NCI-H2029 treated with DMSO at 0.1 percent for 48 hours (cell line): ENCODE data around the gene GNPNAT1.

ENCODE experiments used
- DNase-seq: peaks from one replicate; lab custom pipeline; 2025; lab: John Stamatoyannopoulos, UW

The GNPNAT1 gene

GRCh38 chr14:52791223-52792096 is at the start of gene GNPNAT1:
GNPNAT1 (minus strand) TSS chr14:52791607; CDS start chr14:52784650, 6,957 bp downstream.
- peak; percentile 86 for DNase-seq

GRCh38 chr14:52840877-52841276 is 49.5 kb upstream of the GNPNAT1 start:
- no peak for DNase-seq

DNA sequence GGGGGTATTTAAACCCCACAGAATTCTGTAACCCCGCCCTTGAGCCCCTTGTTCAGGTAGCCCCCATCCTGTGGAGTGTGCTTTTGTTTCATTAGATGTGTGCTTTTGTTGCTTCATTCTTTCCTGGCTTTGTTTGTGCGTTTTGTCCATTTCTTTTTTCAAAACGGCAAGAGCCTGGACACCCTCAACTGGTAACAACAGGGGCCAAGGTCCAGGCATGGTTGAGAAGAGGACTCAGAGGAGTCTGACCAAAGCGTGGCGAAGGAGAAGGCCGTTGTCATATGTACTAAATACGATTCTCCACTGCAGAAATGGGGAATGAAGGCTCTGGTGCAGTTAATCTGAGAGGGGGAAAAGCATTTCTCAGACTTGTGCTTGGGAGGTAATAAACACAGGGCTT is 46.0 kb upstream of the GNPNAT1 start:
- no peak for DNase-seq

GRCh38 chr14:52836063-52836462 is 44.7 kb upstream of the GNPNAT1 start:
- DNase-seq = no peak

- DNase-seq = peak; percentile 62
Measured at GRCh38 chr14:52835122-52835903, 43.9 kb upstream of the GNPNAT1 start.

DNA sequence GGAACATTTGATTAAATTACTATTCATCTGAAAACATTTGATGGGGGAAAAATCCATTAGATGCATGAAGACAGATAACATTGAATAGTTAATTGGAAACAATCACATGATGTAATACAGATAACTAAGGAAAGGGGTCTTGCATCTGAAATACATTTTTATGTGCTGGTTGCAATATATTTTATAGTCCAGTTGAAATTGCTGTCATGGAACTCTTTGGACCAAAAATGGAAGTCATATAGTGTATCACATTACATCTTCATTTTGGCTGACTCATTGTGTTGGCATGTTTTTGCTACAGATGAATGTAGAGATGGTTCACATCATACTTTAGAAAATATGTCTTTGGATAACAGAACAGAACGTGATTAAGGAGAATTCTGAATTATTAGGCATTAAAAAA is 43.0 kb upstream of the GNPNAT1 start:
- DNase-seq = no peak

- no peak for DNase-seq
Measured at GRCh38 chr14:52833891-52834290, 42.5 kb upstream of the GNPNAT1 start.

DNA sequence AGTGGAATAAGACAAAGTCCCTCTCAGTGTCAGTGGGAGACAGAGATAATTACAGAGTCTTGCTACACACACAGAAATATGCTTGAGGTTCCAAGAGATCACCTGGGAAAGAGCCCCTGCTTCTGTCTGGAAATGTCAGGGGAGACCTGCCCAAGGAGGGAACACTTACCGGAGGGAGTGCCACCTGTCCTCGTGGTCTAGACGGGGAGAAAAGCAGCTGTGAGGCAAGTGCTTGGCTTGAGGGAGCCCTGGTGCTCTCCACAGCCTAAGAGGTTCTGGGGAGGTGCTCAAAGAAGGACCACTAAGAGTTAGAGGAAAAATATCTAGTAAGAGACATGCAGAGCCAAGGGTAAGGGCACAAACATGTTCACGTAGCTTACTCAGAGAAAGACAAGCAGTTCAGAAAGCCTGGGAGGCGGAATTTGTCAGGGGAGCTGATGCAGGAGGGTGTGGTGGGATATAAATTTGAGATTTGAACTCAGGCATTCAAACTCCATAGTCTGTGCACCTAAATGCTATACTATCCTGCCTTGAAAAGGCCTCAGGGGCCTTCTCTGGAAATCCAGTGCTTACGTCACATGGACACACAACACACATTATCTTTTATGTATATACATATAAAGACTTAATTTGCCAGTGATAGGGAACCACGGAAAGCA is 38.2 kb upstream of the GNPNAT1 start:
- no peak for DNase-seq

- DNase-seq = no peak
Measured at GRCh38 chr14:52827426-52827825, 36.0 kb upstream of the GNPNAT1 start.

- DNase-seq = no peak
Measured at GRCh38 chr14:52825085-52825484, 33.7 kb upstream of the GNPNAT1 start.

DNA sequence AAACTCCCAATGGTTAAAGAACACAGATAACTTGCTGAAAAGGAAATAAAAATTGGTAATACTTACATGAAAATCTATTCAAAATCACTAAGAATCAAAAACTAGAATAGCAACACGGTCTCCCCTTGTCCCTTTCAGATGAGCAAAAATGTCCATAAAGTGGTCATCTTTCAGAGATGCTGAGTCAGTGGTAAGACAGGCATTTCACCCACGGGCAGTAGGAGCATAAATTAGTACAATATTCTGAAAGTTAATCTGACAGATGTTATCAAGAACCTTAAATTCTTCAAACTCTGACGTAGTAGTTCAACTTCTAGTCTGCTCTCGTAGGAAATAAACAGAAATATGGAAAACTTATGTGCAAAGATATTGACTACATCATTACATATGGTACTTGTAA is 33.1 kb upstream of the GNPNAT1 start:
- no peak for DNase-seq

DNA sequence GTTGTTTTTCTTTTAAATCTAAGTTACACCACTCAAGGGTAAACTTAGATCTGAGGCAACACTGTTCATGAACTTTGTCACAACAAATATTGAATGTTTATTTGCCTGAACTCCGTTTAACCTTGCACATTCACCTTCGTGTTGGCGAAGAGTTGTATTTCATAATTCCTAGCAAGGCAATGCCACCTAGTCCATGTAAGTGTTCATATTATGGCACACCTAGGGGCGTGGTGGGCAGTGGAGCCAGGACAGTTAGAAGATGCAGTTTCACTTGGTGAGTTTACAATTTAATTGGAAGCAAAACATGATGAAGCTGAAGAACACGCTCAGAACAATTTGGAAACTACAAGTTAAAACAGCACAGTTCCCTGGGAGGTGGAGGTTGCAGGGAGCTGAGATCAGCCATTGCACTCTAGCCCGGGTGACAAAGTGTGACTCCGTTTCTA is 30.4 kb upstream of the GNPNAT1 start:
- DNase-seq = no peak

- DNase-seq = no peak
Measured at GRCh38 chr14:52808101-52808500, 16.7 kb upstream of the GNPNAT1 start.

GRCh38 chr14:52806115-52806514 is 14.7 kb upstream of the GNPNAT1 start:
- DNase-seq = no peak

GRCh38 chr14:52802597-52802996 is 11.2 kb upstream of the GNPNAT1 start:
- no peak for DNase-seq

DNA sequence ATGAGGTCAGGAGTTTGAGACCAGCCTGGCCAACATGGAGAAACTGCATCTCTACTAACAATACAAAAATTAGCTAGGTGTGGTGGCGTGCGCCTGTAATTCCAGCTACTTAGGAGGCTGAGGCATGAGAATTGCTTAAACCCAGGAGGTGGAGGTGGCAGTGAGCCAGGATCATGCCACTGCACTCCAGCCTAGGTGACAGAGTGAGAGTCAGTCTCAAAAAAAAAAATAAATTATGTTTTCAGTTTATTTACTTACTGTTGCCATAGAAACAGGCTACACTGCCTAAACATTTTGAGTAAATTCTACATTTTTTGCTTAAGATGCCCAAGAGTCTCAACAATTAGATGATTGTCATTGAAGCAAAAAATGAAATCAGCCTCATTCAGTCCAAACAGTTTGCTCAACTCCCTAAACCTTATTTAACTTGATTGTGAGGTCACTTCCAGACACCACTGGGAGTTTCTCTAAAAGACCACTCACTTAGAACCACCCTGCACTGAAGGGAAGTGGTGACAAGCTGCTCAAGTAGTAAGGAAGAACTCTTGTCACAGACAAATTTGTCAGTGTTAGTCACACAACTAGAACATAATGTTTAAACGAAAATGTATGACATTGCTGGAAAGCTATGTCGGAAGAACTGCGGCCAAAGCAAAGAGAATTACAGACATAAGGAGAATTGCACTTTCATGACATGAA is 9.8 kb upstream of the GNPNAT1 start:
- no peak for DNase-seq

GRCh38 chr14:52798826-52799225 is 7.4 kb upstream of the GNPNAT1 start:
- DNase-seq = no peak

DNA sequence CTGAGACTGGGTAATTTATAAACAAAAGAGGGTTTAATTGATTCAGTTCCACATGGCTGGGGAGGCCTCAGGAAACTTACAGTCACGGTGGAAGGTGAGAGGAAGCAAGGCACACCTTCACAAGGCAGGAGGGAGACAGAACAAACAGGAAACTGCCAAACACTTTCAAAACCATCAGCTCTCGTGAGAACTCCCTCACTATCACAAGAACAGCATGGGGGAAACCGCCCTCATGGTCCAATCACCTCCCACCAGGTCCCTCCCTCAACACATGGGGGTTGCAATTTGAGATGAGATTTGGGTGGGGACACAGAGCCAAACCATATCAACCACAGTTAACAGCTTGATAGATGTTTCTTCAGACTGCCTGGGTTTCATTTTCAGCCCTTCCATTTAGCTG is 6.2 kb upstream of the GNPNAT1 start:
- no peak for DNase-seq

GRCh38 chr14:52793061-52793460 is 1.7 kb upstream of the GNPNAT1 start:
- DNase-seq = no peak

DNA sequence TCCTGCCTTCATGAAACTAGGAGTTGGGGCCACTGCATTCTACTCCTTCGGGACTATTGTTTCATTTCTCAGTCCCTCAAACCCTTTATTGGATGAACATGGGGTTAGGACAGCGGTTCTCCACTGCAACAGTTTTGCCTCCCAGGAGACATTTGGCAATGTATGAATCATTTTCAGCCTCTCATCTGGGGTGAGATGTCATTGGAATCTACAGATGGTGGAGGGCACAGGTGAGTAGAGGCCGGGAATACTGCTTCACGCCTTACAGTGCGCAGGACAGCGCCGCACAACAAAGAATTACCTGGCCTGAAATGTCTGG is 649 bp upstream of the GNPNAT1 start:
- DNase-seq = no peak

DNA sequence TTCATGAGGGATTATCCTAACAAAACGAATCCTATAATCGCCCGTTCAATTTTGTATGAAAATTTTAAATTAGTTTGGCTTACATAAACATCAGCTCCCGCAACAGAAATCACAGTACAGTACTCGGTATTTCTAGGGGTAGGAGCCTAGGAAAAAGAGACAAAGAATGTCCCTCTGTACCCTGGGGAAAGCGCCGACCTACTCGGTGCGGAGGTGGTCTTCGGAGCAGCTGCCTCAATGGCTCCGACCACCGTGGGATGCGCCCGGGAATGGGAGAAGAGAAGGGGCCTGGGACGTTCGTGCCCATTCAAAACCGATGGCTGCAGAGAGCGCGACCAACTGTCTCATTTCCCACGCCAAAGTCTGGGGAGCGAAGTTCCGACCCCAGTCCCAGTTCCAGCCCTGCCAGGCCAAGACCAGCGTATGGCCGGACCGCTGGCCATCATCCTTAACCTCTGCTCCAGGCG is 618 bp downstream of the GNPNAT1 start:
- no peak for DNase-seq
